ENCODE results near the gene SUN5. TPM values are rescaled to one million over a fixed set of nuclear protein-coding genes. Genes with fewer than 3 reads are reported as not detected.

Gene SUN5
- total RNA-seq, 4 donors from 2014 or later = not detected

GRCh38 chr20:33043731-33044181 is 39.5 kb upstream of the SUN5 start:
- H3K4me1 ChIP-seq = no peaks in the 10 kb centered on the region
- no peaks in the 10 kb centered on the region for H3K9me3 ChIP-seq
- TF ChIP-seq, protein P1, sequence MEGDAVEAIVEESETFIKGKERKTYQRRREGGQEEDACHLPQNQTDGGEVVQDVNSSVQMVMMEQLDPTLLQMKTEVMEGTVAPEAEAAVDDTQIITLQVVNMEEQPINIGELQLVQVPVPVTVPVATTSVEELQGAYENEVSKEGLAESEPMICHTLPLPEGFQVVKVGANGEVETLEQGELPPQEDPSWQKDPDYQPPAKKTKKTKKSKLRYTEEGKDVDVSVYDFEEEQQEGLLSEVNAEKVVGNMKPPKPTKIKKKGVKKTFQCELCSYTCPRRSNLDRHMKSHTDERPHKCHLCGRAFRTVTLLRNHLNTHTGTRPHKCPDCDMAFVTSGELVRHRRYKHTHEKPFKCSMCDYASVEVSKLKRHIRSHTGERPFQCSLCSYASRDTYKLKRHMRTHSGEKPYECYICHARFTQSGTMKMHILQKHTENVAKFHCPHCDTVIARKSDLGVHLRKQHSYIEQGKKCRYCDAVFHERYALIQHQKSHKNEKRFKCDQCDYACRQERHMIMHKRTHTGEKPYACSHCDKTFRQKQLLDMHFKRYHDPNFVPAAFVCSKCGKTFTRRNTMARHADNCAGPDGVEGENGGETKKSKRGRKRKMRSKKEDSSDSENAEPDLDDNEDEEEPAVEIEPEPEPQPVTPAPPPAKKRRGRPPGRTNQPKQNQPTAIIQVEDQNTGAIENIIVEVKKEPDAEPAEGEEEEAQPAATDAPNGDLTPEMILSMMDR (IDR thresholded peaks at IDR 0.05 in 4 of 5, conservative IDR thresholded peaks at IDR 0.05 in 1 of 5) = no peak
- TF ChIP-seq POLR2A (IDR thresholded peaks at IDR 0.05) = no peak
- H3K27ac ChIP-seq = no peak overlapping the region
- H3K27me3 ChIP-seq = no peaks in the 10 kb centered on the region
- intact Hi-C loops (cut with DNase I; ENCODE audit: low total_unique reads) = no loop called here
- DNase-seq (no peak), ATAC-seq (no peak)
- no peaks in the 10 kb centered on the region for H3K36me3 ChIP-seq
- H3K4me3 ChIP-seq = no peak overlapping the region
- in situ Hi-C loops (cut with MboI; ENCODE audit: low sequenced_read_pairs in 4 of 4) = no loop called here

GRCh38 chr20:33042983-33043730 is 38.9 kb upstream of the SUN5 start:
- TF ChIP-seq, protein P1 (IDR thresholded peaks at IDR 0.05 in 4 of 5, conservative IDR thresholded peaks at IDR 0.05 in 1 of 5) = no peak
- no peak for TF ChIP-seq POLR2A (IDR thresholded peaks at IDR 0.05)
- Histone ChIP-seq H3K27ac (no peak overlapping the region), H3K4me3 (no peak overlapping the region), H3K9me3 (no peaks in the 10 kb centered on the region), H3K27me3 (no peaks in the 10 kb centered on the region), H3K4me1 (no peaks in the 10 kb centered on the region), H3K36me3 (no peaks in the 10 kb centered on the region)
- in situ Hi-C loops (cut with MboI; ENCODE audit: low sequenced_read_pairs in 4 of 4) (no loop called here), intact Hi-C loops (cut with DNase I; ENCODE audit: low total_unique reads) (no loop called here)
- DNase-seq (no peak), ATAC-seq (no peak)

DNA sequence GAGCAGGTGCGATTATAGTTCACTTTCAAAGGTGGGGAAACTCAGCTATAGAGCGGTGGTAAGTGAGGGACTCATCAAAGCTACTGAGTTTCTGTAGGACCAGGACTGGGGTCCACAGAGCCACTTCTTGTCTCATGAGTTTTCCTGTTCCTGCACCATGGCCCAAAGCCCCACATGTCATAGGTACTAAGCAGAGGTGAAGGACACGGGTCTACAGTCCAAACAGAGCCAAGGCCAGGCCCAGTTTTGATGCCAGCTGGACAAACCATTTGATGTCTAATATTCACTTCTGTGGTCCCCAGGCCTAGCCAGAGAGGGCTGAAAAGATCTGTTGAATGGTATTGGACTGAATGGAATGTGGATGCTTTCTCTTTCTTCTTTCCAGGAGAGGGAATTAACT is 38.2 kb upstream of the SUN5 start:
- intact Hi-C loops (cut with DNase I; ENCODE audit: low total_unique reads) = no loop called here
- no peak for DNase-seq
- no peak for ATAC-seq
- no peaks in the 10 kb centered on the region for H3K27me3 ChIP-seq
- TF ChIP-seq POLR2A (IDR thresholded peaks at IDR 0.05) = no peak
- TF ChIP-seq, protein P1 (IDR thresholded peaks at IDR 0.05 in 4 of 5, conservative IDR thresholded peaks at IDR 0.05 in 1 of 5) = no peak
- in situ Hi-C loops (cut with MboI; ENCODE audit: low sequenced_read_pairs in 4 of 4) = no loop called here
- H3K9me3 ChIP-seq = no peaks in the 10 kb centered on the region
- no peak overlapping the region for H3K27ac ChIP-seq
- no peaks in the 10 kb centered on the region for H3K36me3 ChIP-seq
- H3K4me3 ChIP-seq = no peak overlapping the region
- no peaks in the 10 kb centered on the region for H3K4me1 ChIP-seq

DNA sequence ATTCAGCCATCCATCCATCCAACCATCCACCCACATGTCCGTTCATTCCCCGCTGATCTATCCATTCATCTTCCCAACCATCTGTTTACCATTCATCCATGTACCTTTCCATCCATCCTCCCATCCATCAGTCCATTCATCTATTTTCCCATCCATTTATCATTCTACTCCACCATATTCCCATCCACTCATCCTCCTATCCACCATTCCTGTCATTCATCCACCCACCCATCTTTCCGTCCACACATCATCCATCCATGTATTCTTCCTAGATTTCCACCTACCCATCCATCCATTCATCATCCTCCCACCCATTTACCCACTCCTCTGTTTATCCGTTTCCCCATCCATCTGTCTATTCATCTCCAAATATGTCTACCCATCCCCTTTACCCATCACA is 34.0 kb upstream of the SUN5 start:
- no peak overlapping the region for H3K27ac ChIP-seq
- no peak overlapping the region for H3K4me3 ChIP-seq
- H3K36me3 ChIP-seq = no peaks in the 10 kb centered on the region
- in situ Hi-C loops (cut with MboI; ENCODE audit: low sequenced_read_pairs in 4 of 4) (no loop called here), intact Hi-C loops (cut with DNase I; ENCODE audit: low total_unique reads) (no loop called here)
- H3K4me1 ChIP-seq = no peaks in the 10 kb centered on the region
- H3K9me3 ChIP-seq = no peaks in the 10 kb centered on the region
- DNase-seq (no peak), ATAC-seq (no peak)
- TF ChIP-seq POLR2A (IDR thresholded peaks at IDR 0.05) = no peak
- TF ChIP-seq, protein P1 (IDR thresholded peaks at IDR 0.05 in 4 of 5, conservative IDR thresholded peaks at IDR 0.05 in 1 of 5) = no peak
- no peaks in the 10 kb centered on the region for H3K27me3 ChIP-seq

DNA sequence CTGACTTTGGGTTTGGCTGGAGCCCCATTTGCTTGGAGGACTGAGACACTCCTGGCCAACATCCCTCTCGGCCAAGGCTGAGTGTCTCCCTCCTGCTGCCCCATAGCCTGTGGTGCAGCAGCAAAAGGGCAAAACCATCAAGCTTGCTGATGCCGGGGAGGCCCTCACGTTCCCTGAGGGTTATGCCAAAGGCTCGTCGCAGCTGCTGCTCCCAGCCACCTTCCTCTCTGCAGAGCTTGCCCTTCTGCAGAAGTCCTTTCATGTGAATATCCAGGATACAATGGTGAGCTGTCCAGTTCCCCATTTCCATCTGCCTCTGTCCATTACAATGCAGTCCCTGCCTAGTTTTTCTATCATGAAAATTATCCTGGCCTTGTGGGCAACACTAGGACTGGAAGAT is 33.2 kb upstream of the SUN5 start:
- in situ Hi-C loops (cut with MboI; ENCODE audit: low sequenced_read_pairs in 4 of 4) = no loop called here
- TF ChIP-seq, protein P1 (IDR thresholded peaks at IDR 0.05 in 4 of 5, conservative IDR thresholded peaks at IDR 0.05 in 1 of 5) = no peak
- TF ChIP-seq POLR2A (IDR thresholded peaks at IDR 0.05) = no peak
- intact Hi-C loops (cut with DNase I; ENCODE audit: low total_unique reads) = no loop called here

More for the DNA sequence above, 33.2 kb upstream of the SUN5 start:
- H3K27ac ChIP-seq = no peak overlapping the region
- DNase-seq = no peak
- H3K9me3 ChIP-seq = no peaks in the 10 kb centered on the region
- H3K36me3 ChIP-seq = no peaks in the 10 kb centered on the region
- H3K4me1 ChIP-seq = no peaks in the 10 kb centered on the region
- ATAC-seq = no peak
- no peaks in the 10 kb centered on the region for H3K27me3 ChIP-seq
- H3K4me3 ChIP-seq = no peak overlapping the region
